HG02970 (cell line): Measurements from ENCODE around the gene LAMA2.
"Not testable (repeated sequence)": the region's sequence is repeated elsewhere in the genome, so short reads cannot be mapped to it uniquely, and the experiment has no call there.

Experiments used
- ATAC-seq: cut with Tn5 transposase; IDR thresholded peaks from one replicate; pipeline ENCODE4 v1.9.1; 2021; ENCODE audit warnings: mild to moderate bottlenecking, moderate library complexity, moderate number of reproducible peaks; ENCODE audit not compliant: unreplicated experiment, low FRiP score

Gene LAMA2

GRCh38 chr6:129163551-129163950 is 280.6 kb downstream of the LAMA2 start:
- ATAC-seq: no peak

GRCh38 chr6:129164032-129164431 is 281.1 kb downstream of the LAMA2 start:
- ATAC-seq: no peak

GRCh38 chr6:129172279-129172995 is 289.5 kb downstream of the LAMA2 start:
- ATAC-seq: not testable (repeated sequence)

GRCh38 chr6:129175066-129175465 is 292.1 kb downstream of the LAMA2 start:
- no peak for ATAC-seq

GRCh38 chr6:129177801-129178200 is 294.9 kb downstream of the LAMA2 start:
- ATAC-seq: no peak

GRCh38 chr6:129179283-129179682 is 296.3 kb downstream of the LAMA2 start:
- ATAC-seq: no peak

GRCh38 chr6:129181001-129181400 is 298.1 kb downstream of the LAMA2 start:
- no peak for ATAC-seq

GRCh38 chr6:129183187-129183591 is 300.3 kb downstream of the LAMA2 start:
- ATAC-seq: no peak

- ATAC-seq: no peak
Measured at GRCh38 chr6:129183681-129184301, 300.9 kb downstream of the LAMA2 start.

GRCh38 chr6:129184324-129184723 is 301.4 kb downstream of the LAMA2 start:
- ATAC-seq: no peak

- no peak for ATAC-seq
Measured at GRCh38 chr6:129184808-129185366, 301.9 kb downstream of the LAMA2 start.

GRCh38 chr6:129186988-129187387 is 304.1 kb downstream of the LAMA2 start:
- ATAC-seq: no peak

- no peak for ATAC-seq
Measured at GRCh38 chr6:129188306-129188705, 305.4 kb downstream of the LAMA2 start.

- ATAC-seq: no peak
Measured at GRCh38 chr6:129188795-129189194, 305.9 kb downstream of the LAMA2 start.

GRCh38 chr6:129189266-129189665 is 306.3 kb downstream of the LAMA2 start:
- no peak for ATAC-seq

GRCh38 chr6:129191235-129191634 is 308.3 kb downstream of the LAMA2 start:
- ATAC-seq: no peak

GRCh38 chr6:129192458-129192989 is 309.6 kb downstream of the LAMA2 start:
- ATAC-seq: no peak

- ATAC-seq: no peak
Measured at GRCh38 chr6:129194306-129194941, 311.5 kb downstream of the LAMA2 start.

GRCh38 chr6:129195161-129195560 is 312.2 kb downstream of the LAMA2 start:
- no peak for ATAC-seq

GRCh38 chr6:129195643-129196042 is 312.7 kb downstream of the LAMA2 start:
- no peak for ATAC-seq

GRCh38 chr6:129197154-129197553 is 314.2 kb downstream of the LAMA2 start:
- ATAC-seq: no peak
